GM23248 (cell line): ENCODE results near the gene RAB23. TPM values are rescaled to one million over a fixed set of nuclear protein-coding genes. Genes with fewer than 3 reads are reported as not detected.

Experiments used
- DNase-seq: peaks from one replicate; pipeline ENCODE4 v3.0.0-alpha.2; 2015
- H2AFZ ChIP-seq: fragments of 200-600 bp; sonication (generic); 2 replicates; pipeline ENCODE4 v1.6.1; 2016; ENCODE audit warnings: antibody characterized with exemption
- H3F3A ChIP-seq: fragments of 200-600 bp; sonication (generic); 2 replicates; pipeline ENCODE4 v1.6.1; 2016; ENCODE audit warnings: mild to moderate bottlenecking, antibody characterized with exemption, mixed run types; ENCODE audit not compliant: insufficient read depth
- H3K27ac ChIP-seq: fragments of 200-600 bp; sonication (generic); 2 replicates; pipeline ENCODE4 v1.5.1; 2016; ENCODE audit warnings: mild to moderate bottlenecking
- H3K27me3 ChIP-seq: fragments of 200-600 bp; sonication (generic); replicated peaks from 2 replicates; pipeline ENCODE4 v1.6.1; 2016; ENCODE audit warnings: mild to moderate bottlenecking; ENCODE audit not compliant: insufficient read depth
- H3K36me3 ChIP-seq: fragments of 200-600 bp; sonication (generic); 2 replicates; pipeline ENCODE4 v1.6.1; 2016; ENCODE audit warnings: low read depth, mild to moderate bottlenecking
- H3K4me1 ChIP-seq: fragments of 200-600 bp; sonication (generic); 2 replicates; pipeline ENCODE4 v1.6.1; 2016; ENCODE audit warnings: mild to moderate bottlenecking; ENCODE audit not compliant: insufficient read depth
- H3K4me2 ChIP-seq: fragments of 200-600 bp; sonication (generic); one replicate; pipeline ENCODE4 v1.6.1; 2016; ENCODE audit warnings: mild to moderate bottlenecking; ENCODE audit not compliant: unreplicated experiment
- H3K4me3 ChIP-seq: fragments of 200-600 bp; sonication (generic); 2 replicates; pipeline ENCODE4 v1.5.1; 2016; ENCODE audit warnings: mild to moderate bottlenecking
- H3K79me2 ChIP-seq: fragments of 200-600 bp; sonication (generic); 2 replicates; pipeline ENCODE4 v1.6.1; 2016; ENCODE audit warnings: mild to moderate bottlenecking; ENCODE audit not compliant: insufficient read depth
- H3K9ac ChIP-seq: fragments of 200-600 bp; sonication (generic); 2 replicates; pipeline ENCODE4 v1.6.1; 2016; ENCODE audit warnings: mild to moderate bottlenecking
- H3K9me2 ChIP-seq: fragments of 200-600 bp; sonication (generic); 2 replicates; pipeline ENCODE4 v1.6.1; 2016; ENCODE audit warnings: mixed run types, mild to moderate bottlenecking, moderate library complexity; ENCODE audit not compliant: insufficient read depth
- H3K9me3 ChIP-seq: fragments of 200-600 bp; sonication (generic); one replicate; pipeline ENCODE4 v1.6.1; 2017; ENCODE audit warnings: low read depth
- H4K20me1 ChIP-seq: fragments of 200-600 bp; sonication (generic); 2 replicates; pipeline ENCODE4 v1.6.0; 2016; ENCODE audit not compliant: insufficient read depth
- EZH2 ChIP-seq: fragments of 200-600 bp; sonication (generic); IDR thresholded peaks from 2 replicates; pipeline ENCODE4 v1.6.1; 2018; ENCODE audit warnings: antibody characterized with exemption, mild to moderate bottlenecking; ENCODE audit not compliant: insufficient read depth, poor library complexity, severe bottlenecking
- EZH2phosphoT487 ChIP-seq: fragments of 200-600 bp; sonication (generic); IDR thresholded peaks from 2 replicates; pipeline ENCODE4 v1.6.1; 2018; ENCODE audit warnings: antibody characterized with exemption, moderate library complexity, mild to moderate bottlenecking, low read depth; ENCODE audit not compliant: insufficient read depth
- WGBS, 2 experiments: methylation state at CpG; one replicate each; pipeline ENCODE4 v1.1.6; 2015 to 2017; ENCODE audit warnings: low lambda C conversion rate in 2 of 2, low coverage in 1 of 2; ENCODE audit errors: missing lambda C conversion rate in 2 of 2; 5-methylcytosine and 5-hydroxymethylcytosine counted together
- in situ Hi-C: fragments of 300-500 bp; cut with MboI; formaldehyde crosslinking; loops from 2 replicates; pipeline ENCODE4 v1.15.0; 2020
- polyA plus RNA-seq: library from polyadenylated mRNA; unstranded; fragments of >200 nt; fragmentation: Nextera tagmentation; extraction: Ambion mirVana; gene quantifications from 2 replicates; pipeline ENCODE4 v1.2.1, GENCODE V29; 2016
- total RNA-seq: library from RNA; depleted of rRNA; stranded (reverse); fragments of >200 nt; shearing (Covaris generic); gene quantifications from 2 replicates; pipeline ENCODE4 v1.2.3, GENCODE V29; 2014

Gene RAB23
- total and polyA plus RNA-seq, 2 experiments from 2014 or later = 46.9 to 78.6 TPM

DNA sequence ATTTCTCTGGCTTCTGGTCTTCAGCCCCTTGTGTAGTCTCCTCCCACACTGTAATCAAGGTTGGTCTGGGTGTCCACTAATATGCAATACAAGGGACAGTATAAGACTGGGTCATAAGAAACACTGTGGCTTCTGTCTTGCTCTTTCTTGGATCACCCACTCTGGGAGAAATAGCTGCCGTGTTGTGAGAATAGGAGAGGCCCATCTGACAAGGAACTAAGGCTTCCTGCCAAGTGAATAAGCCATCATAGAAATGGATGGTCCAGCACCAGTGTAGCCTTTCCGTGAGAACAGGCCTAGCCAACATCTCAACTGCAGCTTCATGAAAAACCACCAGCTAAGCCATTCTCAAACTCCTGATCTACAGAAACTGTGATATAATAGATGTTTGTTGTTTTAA, 26.6 kb downstream of the RAB23 start:
- no peaks in the 10 kb centered on the region for H3K9me3 ChIP-seq
- peaks cover 84% of the 10 kb centered on the region for H3K79me2 ChIP-seq
- H4K20me1 ChIP-seq = no peaks in the 10 kb centered on the region
- peaks cover 62% of the 10 kb centered on the region for H3F3A ChIP-seq
- H3K4me2 ChIP-seq = no peak overlapping the region
- no peak overlapping the region for H3K9ac ChIP-seq
- WGBS, 2 experiments = 92 to 94% methylated on average over 2 of the region's 2 CpGs
- H3K27me3 ChIP-seq = no peaks in the 10 kb centered on the region
- H3K9me2 ChIP-seq = no peaks in the 10 kb centered on the region
- 0 out of 2 replicates have a peak overlapping the region, but pooled peaks have one; percentile 4 for H3K27ac ChIP-seq
- no peak for DNase-seq
- in situ Hi-C loops = no loop called here
- H3K4me1 ChIP-seq = peaks cover 11% of the 10 kb centered on the region; the same call in 1 of the 2 replicates
- H3K36me3 ChIP-seq = peaks cover 28% of the 10 kb centered on the region
- H3K4me3 ChIP-seq = no peak overlapping the region
- H2AFZ ChIP-seq = no peak overlapping the region
- TF ChIP-seq EZH2 (no peak), EZH2phosphoT487 (no peak)

DNA sequence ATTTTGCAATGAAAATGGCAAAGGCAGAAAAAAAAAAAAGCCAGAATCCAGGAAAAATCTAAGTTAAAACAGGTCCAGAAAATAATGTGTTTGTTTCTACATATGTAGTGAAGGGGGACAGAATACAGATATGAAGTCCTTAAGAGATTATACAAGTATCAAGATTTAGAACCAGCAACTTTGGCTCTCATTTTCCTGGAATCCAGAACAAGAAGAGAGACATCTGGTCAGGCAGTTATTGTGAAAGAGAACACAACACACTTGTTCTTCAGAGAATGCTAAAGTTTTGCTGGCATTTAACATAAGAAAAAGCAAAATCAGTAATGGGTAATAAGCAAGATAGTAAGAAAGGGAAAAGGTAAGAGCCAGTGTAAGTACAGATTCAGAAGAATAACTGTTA, 28.9 kb downstream of the RAB23 start:
- H3K36me3 ChIP-seq = peaks cover 47% of the 10 kb centered on the region
- no peak overlapping the region for H2AFZ ChIP-seq
- H3K9me2 ChIP-seq = no peaks in the 10 kb centered on the region
- peaks cover 75% of the 10 kb centered on the region for H3F3A ChIP-seq
- peaks cover 70% of the 10 kb centered on the region for H3K79me2 ChIP-seq
- no peaks in the 10 kb centered on the region for H3K9me3 ChIP-seq
- H3K4me3 ChIP-seq = no peak overlapping the region
- peak; percentile 36 for DNase-seq
- H3K27me3 ChIP-seq = no peaks in the 10 kb centered on the region
- in situ Hi-C loops = no loop called here
- H3K4me2 ChIP-seq = no peak overlapping the region
- H3K4me1 ChIP-seq = peaks cover 19% of the 10 kb centered on the region; the same call in 1 of the 2 replicates
- TF ChIP-seq EZH2 = no peak
- TF ChIP-seq EZH2phosphoT487 = no peak
- peak overlapping the region; percentile 21; the same call in 1 of the 2 replicates for H3K27ac ChIP-seq
- H3K9ac ChIP-seq = no peak overlapping the region
- H4K20me1 ChIP-seq = no peaks in the 10 kb centered on the region

DNA sequence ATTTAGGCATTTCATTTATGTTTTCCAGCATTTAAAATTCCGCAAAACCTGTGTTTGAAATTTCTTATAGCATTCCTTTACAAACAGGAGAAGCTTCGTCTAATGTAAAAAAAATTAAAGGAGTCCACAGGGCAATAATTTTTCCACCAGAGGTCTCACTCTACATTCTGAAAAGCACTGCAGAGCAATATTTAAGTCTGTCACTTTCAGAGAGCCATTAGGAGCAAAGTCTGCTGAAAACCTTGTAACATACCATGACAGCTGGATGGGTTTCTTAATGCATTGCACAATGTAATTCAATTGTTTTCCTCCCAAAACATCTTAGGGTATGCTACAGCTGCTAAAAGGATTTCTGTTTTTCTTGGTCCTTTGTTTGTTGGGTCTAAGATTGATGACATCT, 32.0 kb downstream of the RAB23 start:
- Histone ChIP-seq H3K4me3 (no peak overlapping the region), H3K9me3 (no peaks in the 10 kb centered on the region), H4K20me1 (no peaks in the 10 kb centered on the region), H3K27me3 (no peaks in the 10 kb centered on the region), H2AFZ (no peak overlapping the region), H3K27ac (0 out of 2 replicates have a peak overlapping the region, but pooled peaks have one; percentile 1), H3K4me1 (peaks cover 23% of the 10 kb centered on the region; the same call in 1 of the 2 replicates), H3K79me2 (peaks cover 68% of the 10 kb centered on the region), H3K4me2 (no peak overlapping the region), H3K36me3 (peaks cover 69% of the 10 kb centered on the region), H3K9ac (no peak overlapping the region), H3K9me2 (no peaks in the 10 kb centered on the region), H3F3A (peaks cover 84% of the 10 kb centered on the region)
- WGBS, 2 experiments = 59 to 65% methylated on average over 2 of the region's 2 CpGs
- in situ Hi-C loops = no loop called here
- DNase-seq = peak; percentile 64
- no peak for TF ChIP-seq EZH2phosphoT487
- no peak for TF ChIP-seq EZH2

DNA sequence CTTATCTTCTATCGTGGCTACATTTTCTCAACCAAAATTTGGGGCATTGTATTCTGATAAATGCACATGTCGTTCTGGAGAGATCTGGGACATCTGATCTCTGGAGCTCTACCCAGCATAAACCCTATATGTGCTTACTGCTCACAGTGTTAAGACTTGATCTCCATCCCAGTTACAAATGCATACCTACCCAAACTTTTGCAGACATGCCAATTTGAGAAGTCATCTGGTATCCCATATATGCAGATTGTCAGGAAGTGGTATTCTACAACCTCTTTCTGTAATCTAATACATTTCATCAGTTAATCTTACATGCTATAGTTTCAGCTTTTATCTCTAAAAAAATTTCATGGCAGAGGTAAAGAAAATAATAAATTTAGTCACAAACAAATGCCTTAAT, 38.8 kb downstream of the RAB23 start:
- Histone ChIP-seq H3K9ac (no peak overlapping the region), H2AFZ (no peak overlapping the region), H3K9me3 (no peaks in the 10 kb centered on the region), H3K9me2 (no peaks in the 10 kb centered on the region), H4K20me1 (no peaks in the 10 kb centered on the region), H3K36me3 (peaks cover 67% of the 10 kb centered on the region), H3K27me3 (no peaks in the 10 kb centered on the region), H3K27ac (peak overlapping the region; percentile 11; the same call in 1 of the 2 replicates), H3K4me3 (no peak overlapping the region), H3F3A (peaks cover 95% of the 10 kb centered on the region), H3K4me1 (peaks cover 24% of the 10 kb centered on the region), H3K4me2 (no peak overlapping the region), H3K79me2 (peaks cover 96% of the 10 kb centered on the region)
- 97 to 98% methylated on average over 2 of the region's 2 CpGs for WGBS, 2 experiments
- in situ Hi-C loops = no loop called here
- no peak for TF ChIP-seq EZH2phosphoT487
- no peak for TF ChIP-seq EZH2
- no peak for DNase-seq

DNA sequence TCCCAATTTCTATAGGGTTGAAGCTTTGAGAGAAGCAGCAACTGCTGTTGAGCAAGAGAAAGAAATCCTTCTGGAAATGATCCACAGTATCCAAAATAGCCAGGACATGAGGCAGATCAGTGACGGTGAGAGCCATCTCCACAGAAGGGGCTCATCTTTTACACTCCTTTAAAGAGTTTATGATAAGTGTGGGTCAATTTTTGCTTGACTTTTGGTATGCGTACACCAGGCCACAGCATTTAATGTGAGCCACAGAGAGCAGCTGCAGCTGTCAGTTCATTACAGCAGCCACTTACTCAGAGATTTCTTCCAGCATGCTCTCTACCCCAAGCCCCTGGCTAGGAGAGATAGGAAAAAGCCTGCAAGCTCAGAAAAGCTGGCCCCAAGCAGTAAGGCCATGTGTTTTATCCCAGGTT, 40.1 kb downstream of the RAB23 start:
- Histone ChIP-seq H3K9me2 (no peaks in the 10 kb centered on the region), H3K79me2 (peaks cover 97% of the 10 kb centered on the region), H3K27ac (peak overlapping the region; percentile 27), H3K9me3 (no peaks in the 10 kb centered on the region), H4K20me1 (no peaks in the 10 kb centered on the region), H2AFZ (no peak overlapping the region), H3K4me1 (peaks cover 31% of the 10 kb centered on the region), H3K4me2 (no peak overlapping the region), H3F3A (peaks cover 95% of the 10 kb centered on the region), H3K36me3 (peaks cover 55% of the 10 kb centered on the region), H3K9ac (no peak overlapping the region), H3K4me3 (no peak overlapping the region), H3K27me3 (no peaks in the 10 kb centered on the region)
- no peak for DNase-seq
- in situ Hi-C loops = no loop called here
- TF ChIP-seq EZH2phosphoT487 (no peak), EZH2 (no peak)
- WGBS, 2 experiments = 76 to 88% methylated on average over 2 of the region's 2 CpGs
